HK-2 (cell line): ENCODE data around the gene LGALS7B.
"Not testable (repeated sequence)": the region's sequence is repeated elsewhere in the genome, so short reads cannot be mapped to it uniquely, and the experiment has no call there.

Source experiments
- DNase-seq: peaks from one replicate; pipeline ENCODE4 v3.0.0-alpha.2; 2018; ENCODE audit not compliant: unreplicated experiment

The LGALS7B gene

DNA sequence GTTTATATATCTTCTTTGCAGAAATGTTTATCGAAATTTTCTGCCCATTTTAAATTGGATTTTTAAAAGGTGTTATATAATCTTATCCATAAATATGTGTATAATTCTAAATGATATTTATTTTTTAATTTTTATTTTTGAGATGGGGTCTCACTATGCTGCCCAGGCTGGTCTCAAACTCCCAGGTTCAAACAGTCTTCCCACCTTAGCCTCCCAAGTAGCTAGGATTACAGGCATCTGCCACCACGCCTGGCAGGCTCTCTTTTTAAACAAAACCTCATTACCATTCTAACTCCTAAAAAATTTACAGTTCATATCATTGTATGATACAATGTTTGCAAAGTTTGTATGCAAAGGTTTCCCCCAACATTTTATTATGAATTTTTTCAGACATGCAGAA, 7.2 kb downstream of the LGALS7B start:
- no peak for DNase-seq

DNA sequence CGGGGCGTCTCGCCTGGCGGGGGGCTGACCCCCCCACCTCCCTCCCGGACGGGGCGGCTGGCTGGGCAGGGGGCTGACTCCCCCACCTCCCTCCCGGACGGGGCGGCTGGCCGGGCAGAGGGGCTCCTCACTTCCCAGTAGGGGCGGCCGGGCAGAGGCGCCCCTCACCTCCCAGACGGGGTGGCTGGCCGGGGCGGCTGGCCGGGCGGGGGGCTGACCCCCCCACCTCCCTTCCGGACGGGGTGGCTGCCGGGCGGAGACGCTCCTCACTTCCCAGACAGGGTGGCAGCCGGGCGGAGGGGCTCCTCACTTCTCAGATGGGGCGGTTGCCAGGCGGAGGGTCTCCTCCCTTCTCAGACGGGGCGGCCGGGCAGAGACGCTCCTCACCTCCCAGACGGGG, 8.8 kb downstream of the LGALS7B start:
- DNase-seq: not testable (repeated sequence)

DNA sequence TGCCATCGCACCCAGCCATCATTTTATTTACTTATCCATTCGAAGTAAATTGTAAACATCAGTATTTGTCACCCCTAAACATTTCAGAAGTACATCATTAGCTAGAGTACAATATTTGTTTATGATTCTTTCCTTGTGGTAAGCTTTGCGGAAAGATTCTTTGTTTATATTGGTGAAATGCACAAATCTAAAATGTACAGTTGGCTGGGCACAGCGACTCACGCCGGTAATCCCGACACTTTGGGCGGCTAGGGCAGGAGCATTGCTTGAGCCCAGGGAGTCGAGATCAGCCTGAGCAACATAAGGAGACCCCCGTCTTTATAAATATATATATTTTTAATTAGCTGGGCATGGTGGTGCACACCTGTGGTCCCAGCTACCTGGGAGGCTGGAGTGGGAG, 10.1 kb downstream of the LGALS7B start:
- DNase-seq: no peak

DNA sequence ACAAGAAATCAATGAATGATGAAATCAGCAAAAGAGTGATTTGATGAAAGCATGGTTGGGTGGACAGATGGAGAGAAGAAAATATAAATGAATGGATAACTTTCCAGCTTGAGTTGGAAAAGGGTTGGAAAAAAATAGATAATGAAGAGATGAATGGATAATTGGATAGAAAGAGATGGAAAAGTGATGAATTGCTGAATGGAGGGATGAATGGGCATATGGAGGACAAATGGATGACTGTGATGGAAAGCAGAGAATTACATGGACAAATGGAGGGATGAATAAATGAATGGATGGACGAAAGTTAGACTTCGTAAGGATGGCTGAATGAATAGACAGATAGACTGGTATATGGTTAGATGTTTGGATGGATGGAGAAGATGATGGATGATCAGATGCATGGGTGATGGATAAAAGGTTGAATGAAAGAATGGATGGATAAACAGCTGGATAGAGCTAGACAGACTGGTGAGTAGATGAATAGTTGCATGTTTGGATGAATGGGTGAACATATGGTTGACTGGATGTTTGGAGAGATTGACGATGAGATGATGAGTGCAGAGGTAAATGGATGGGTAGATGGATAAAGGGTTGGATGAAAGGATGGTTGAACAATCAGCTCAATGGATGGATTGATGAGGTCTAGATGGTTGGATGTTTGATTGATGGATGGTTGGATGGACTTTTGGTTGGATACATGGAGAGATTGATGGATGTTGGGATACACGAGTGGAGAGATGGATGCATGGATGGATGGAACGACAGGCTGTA, 11.8 kb downstream of the LGALS7B start:
- no peak for DNase-seq

DNA sequence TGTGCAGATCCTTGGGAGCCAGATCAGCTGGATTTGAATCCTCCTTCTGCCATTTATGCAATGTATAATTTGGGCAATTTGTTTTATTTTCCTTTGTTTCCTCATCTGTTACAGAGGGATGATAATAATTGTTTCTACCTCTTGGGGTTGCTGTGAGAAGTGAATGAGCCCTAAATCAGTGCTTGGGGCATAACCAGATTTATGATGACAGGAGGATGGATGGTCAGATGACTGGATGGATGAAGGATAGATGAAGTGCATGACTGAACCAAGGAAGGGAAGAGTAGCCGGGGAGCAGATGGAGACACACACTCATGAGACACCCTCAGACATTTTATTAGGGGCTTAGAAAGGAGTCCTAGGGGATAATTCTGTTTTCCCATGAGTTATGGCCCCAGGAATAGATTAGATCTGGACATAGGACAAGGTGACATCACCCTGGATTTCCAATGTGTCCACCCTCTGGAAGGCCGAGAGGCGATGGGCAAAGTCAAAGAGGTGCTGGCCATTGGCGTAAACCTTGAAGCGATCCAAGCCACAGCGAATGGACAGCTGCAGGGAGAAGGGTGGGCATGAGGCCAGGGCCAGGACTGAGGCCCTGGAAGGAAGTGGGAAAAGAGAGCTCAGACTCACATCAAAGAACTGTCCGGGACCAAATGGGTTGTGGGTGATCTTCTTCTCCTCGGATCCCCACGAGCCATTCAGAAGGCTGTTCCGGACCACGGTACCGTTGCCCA, 12.5 kb downstream of the LGALS7B start:
- DNase-seq: no peak

DNA sequence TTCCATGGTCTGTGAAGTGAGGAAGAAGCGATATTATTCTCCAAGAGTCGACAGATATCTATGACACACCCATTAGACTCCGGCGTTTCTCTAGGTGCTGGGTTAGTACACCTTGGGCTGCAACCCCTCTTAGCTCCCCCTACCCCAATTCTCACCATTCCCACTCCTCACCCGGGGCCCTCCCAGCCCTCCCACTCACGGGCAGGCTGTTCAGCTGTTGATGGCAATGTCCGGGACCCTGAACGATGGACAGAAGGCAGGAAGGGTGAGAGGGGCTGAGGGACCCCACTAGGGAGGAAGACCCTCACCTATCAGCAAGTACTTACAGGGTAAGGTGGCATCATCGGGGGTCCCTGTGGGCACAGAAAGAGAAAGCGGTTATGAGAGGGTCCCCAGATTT, 14.5 kb downstream of the LGALS7B start:
- no peak for DNase-seq

DNA sequence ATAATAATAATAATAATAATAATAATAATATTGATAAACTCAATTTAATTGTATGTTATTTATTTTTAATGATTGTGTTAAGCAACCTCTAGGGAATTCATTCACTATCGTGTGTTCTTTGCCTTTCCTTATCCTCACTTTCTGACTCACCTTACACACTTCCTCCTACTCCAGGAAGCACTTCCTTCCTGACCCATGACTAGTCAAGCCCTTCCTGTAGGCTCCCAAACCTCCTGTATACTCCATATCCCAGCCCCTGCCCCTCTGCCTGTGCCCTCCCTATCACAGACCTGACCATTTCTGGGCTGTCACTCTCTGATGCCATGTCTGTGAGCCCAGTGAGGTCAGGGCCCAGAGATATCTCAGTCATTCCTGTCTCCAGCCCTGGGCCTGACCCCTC, 16.2 kb downstream of the LGALS7B start:
- DNase-seq: no peak

DNA sequence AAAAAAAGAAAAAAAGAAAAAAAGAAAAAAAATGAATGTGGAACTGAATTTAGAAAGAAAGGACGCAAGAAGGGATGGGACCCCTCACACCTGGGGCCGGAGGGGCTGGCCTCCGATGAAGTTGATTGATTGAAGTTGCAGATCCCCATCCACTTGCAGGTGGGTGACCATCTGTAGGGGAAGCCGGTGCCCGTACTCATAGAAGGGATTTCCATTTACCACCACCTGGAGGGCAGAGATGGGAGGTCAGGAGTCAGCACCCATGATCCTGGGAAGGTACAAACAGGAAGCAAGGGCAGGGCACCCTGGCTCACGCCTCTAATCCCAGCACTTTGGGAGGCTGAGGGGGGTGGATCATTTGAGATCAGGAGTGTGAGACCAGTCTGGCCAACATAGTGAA, 17.4 kb downstream of the LGALS7B start:
- DNase-seq: no peak

DNA sequence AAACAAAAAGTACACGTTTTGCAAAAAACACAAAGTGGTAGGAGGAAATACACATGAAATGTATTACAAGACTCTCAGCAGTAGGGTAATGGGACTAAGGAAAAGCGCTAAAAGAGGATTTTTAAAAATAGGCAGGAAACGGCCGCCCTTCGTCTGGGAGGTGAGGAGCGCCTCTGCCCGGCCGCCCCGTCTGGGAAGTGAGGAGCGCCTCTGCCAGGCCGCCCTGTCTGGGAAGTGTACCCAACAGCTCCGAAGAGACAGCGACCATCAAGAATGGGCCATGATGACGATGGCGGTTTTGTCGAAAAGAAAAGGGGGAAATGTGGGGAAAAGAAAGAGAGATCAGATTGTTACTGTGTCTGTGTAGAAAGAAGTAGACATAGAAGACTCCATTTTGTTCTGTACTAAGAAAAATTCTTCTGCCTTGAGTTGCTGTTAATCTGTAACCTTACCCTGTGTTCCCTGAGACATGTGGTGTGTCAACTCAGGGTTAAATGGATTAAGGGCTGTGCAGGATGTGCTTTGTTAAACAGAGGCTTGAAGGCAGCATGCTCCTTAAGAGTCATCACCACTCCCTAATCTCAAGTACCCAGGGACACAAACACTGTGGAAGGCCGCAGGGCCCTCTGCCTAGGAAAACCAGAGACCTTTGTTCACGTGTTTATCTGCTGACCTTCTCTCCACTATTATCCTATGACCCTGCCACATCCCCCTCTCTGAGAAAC, 18.5 kb downstream of the LGALS7B start:
- not testable (repeated sequence) for DNase-seq

DNA sequence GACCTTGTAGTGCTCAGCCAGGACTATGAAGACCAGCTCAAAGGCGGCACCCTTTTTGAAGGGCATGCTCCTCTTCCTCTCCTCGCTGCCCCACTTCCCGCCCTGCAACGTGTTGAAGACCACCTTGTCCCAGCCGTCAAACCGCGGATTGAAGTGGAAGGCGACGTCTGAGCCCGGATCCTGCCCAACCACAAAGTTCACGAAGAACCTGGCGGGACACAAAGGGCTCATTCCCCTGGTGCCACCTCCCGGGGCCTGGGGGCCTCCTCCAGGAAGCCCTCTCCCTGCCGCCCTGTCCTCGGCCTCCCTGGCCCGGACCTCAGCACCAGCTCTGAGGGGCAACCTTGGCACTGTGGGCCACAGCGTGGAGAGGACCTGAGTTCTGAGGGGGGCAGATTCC, 19.7 kb downstream of the LGALS7B start:
- no peak for DNase-seq

DNA sequence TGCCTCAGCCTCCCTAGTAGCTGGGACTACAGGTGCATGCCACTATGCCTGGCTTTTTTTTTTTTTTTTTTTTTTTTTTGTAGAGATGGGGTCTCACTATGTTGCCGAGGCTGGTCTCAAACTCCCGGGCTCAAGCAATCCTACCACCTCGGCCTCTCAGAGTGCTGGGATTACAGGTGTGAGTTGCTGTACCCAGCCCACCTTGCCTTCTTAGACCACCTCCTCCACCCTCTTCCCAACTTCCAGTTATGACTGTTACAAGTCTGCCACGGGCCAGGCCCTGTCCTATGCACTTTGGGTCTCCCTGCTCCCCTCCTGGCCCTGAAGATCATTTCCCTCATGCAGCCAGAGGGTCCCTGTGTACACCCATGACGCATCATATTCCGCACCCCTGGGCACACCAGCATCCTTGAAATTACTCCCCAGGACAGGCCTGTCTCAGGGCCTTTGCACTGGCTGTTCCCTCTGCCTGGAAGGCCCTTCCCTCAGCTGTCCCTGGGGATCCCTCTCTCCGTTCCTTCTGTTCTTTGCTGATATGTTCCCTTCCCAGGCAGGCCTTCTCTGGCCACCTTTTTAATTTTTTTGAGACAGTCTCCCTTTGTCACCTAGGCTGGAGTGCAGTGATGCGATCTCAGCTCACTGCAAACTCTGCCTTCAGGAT, 20.7 kb downstream of the LGALS7B start:
- no peak for DNase-seq

DNA sequence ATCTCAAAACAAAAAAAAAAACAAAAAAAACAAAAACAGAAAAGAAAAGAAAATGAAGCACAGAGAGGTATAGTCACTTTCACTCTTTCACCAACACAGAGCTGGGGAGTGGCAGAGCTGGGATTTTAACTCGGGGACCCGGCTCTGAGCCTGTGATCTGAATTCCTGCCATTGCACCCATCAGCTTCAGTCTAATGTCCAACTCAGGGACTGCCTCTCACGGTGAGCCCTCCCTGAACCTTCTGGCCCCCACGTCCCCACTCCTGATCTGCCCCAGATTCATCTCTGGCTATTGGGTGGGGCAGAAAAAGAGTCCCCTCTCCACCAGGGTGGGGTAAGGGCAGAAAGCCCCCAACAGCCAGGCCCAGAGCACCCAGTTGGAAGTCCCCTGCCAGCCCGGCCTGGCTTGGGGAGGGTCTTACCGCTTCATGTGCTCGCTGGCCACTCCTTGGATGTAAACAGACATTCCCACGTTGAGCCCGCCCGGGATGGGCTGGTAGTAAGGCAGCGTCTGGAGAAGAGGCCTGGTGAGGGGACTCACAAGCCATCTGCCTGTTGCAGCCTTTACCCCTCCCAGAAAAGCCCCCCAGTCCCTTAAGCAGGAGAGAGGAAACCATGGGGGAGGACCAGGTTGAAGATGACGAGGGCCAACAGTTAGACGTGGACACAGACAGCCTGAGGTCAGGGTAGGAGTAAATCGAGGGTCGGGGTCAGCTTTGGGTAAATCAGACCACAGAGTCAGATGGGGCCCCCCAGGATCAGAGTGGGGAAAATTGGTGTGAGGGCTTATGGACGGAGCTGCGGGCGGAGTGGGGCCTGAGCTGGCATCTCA, 23.2 kb downstream of the LGALS7B start:
- no peak for DNase-seq

DNA sequence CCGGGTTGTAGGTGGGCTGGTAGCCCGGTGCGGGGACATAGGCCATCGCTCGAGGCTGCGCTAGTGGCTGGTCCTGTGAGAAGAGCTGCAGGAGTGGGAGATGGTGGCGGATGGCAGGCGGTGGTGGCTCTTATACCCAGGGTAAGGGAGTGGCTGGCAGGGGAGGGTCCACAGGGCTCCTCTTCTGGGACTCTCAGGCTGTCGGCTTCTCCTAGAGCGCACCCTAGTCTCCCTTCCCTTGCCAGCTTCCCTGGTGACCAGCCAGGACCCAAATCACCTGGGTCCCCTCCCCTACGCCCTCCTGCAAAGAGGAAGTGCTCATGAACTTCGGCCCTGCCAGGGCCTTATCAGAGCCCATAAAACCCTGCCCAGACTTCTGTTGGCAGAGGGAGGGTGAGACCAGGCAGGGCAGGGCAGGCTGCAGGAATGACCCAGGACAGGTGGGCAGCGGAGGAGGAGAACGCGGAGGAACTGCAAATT, 23.9 kb downstream of the LGALS7B start, which contains the start of gene LGALS4:
LGALS4 (minus strand) TSS at position 105 of the 480 bp plus-strand sequence; CDS start at position 46, 59 bp downstream.
- DNase-seq: no peak

DNA sequence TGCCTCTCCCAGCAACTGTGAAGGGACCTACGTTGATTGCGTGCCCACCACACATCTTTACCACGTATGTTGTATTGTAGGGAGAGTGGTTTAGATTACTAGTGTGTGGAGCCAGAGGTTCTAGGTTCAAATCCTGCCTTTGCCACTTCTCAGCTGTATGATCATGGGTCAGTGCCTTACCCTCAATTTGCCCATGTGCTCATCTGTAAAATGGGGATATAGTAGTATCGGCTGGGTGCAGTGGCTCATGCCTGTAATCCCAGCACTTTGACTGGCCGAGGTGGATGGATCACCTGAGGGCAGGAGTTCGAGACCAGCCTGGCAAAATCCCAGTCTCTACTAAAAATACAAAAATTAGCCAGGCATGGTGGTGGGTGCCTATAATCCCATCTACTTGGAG, 24.3 kb downstream of the LGALS7B start:
- DNase-seq: no peak

DNA sequence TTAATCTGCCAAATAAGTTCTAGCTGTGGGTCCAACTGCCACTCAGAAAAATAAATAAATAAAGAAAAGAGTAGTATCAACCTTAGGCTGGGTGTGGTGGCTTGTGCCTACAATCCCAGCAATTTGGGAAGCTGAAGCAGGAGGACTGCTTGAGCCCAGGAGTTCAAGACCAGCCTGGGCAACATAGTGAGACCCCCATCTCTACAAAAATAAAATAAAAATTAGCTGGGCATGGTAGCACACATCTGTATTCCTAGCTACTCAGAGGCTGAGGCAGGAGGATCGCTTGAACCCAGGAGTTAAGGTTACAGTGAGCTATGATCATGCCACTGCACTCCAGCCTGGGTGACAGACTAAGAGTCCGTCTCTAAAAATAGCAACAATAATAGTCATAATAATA, 24.9 kb downstream of the LGALS7B start:
- not testable (repeated sequence) for DNase-seq

DNA sequence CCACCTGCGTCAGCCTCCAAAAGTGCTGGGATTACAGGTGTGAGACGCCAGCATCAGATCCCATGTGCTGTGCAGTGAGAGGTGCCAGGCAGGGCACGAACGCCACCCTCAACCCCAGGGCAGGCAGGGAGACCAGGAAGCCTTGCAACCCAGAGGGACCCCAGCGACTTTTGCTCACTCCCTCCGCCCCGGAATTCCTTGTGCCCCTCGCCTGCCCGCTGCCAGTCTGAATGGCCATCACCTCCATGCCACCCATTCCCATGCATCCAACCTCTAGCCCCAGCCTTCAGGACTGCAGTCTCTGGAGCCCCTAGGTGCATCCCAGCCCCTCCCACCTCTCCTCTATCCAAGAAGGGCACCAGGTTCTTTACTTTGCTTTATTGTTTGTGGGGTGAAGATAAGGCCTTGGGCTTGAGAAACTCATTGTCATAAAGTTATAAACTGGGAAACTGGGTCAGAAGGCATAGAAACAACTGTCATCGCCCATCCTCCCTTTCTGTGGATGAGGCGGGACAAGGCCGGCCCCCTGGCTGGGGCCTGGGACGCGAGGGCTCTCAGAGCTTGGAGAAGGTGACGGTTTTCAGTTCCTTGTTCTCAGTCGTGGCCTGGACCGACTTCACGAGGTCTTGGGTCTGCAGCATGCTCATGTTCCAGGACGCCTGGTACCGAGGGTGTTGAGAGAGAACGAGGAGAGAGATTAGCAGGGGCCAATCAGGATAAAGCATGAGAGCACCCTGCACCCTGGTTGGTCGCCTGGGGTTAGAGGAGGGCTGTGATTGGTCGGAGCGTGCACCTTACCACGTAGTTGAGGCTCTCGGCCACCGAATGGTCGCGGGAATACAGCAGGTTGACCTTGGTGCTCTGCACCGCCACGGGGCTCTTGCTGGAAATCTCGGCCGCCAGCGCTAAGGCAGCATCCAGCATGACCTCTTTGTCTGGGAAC, 26.3 kb downstream of the LGALS7B start:
- DNase-seq: no peak

DNA sequence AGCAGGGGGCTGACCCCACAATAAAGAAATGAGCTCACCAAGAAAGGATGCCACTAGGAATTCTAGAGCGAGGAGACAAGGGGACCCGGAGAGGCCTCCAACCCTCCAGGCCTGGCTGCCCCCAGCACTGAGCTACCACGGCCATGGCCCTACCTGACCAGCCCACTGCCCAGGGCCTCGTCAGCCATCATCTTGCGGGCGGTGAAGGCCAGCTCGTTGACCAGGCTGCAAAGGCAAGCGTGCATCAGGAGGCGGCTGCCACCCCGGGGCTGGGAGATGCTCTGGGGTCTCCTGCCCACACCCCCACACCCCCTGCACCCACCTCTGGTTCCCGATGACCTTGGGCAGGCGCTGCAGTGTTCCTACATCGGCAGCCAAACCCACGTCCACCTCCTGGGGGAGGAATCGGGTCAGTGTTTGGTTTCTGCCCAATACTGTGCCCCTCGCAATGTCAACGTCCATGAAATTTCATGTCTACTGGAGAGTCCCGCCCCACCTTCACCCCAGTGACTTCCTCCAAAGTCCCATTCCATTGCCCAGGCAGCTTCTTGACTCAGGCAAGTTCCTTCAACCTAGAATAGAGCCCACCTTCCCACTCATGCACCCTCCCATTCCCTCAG, 27.2 kb downstream of the LGALS7B start:
- no peak for DNase-seq

DNA sequence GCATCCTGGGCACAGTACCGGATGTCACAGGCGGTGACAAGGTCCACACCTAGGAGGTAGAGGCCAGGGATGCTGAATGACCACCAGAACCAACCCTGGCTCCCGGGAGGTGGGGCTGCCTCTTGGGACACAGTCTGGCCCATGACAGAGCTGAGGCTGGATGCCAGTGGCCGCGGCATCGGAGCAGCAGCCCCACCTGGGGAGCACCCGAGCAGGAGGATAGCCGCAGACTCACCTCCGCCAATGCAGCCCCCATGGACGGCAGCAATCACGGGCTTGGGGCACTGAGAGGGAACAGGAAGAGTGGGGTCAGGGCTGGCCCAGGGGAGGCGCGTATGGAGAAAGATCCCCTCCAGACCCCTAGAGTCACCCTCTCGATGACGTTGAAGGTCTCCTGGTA, 28.1 kb downstream of the LGALS7B start:
- DNase-seq: no peak

DNA sequence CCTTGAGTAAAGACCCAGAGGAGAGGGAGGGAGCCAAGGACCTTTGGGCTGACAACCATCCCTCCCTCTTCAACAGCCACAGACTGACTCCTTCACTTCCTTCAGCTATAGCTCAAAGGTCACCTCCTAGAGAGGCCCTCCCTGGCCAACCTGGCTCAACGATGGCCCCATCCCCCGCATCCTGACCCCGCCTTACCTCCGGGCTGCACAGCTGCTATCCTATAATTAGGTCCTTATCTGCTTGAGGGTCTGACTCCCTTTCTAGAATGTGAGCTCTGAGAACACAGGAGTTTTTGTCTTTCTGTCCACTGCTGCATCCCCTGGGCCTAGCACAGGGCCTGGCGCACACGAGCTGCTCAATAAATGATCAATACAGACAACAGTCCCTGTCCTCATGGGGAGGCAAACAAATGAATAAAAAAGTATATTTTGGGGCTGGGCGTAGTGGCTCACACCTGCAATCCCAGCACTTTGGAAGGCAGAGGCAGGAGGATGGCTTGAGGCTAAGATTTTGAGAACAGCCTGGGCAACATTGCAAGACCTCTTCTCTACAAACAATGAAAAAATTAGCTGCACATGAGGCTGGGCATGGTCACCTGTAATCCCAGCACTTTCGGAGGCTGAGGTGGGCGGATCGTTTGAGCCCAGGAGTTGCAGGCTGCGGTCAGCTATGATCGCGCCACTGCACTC, 30.4 kb downstream of the LGALS7B start:
- DNase-seq: no peak
